ENCODE results near the gene TRPV6. TPM values are rescaled to one million over a fixed set of nuclear protein-coding genes. Genes with fewer than 3 reads are reported as not detected.

The TRPV6 gene
- total RNA-seq, 1 donor from 2014 or later: 0.38 TPM

GRCh38 chr7:142908290-142908689 is 22.7 kb upstream of the TRPV6 start:
- no peaks in the 10 kb centered on the region for H3K36me3 ChIP-seq
- H3K27ac ChIP-seq: no peak overlapping the region
- TF ChIP-seq, protein P1, sequence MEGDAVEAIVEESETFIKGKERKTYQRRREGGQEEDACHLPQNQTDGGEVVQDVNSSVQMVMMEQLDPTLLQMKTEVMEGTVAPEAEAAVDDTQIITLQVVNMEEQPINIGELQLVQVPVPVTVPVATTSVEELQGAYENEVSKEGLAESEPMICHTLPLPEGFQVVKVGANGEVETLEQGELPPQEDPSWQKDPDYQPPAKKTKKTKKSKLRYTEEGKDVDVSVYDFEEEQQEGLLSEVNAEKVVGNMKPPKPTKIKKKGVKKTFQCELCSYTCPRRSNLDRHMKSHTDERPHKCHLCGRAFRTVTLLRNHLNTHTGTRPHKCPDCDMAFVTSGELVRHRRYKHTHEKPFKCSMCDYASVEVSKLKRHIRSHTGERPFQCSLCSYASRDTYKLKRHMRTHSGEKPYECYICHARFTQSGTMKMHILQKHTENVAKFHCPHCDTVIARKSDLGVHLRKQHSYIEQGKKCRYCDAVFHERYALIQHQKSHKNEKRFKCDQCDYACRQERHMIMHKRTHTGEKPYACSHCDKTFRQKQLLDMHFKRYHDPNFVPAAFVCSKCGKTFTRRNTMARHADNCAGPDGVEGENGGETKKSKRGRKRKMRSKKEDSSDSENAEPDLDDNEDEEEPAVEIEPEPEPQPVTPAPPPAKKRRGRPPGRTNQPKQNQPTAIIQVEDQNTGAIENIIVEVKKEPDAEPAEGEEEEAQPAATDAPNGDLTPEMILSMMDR (IDR thresholded peaks at IDR 0.05): no peak
- DNase-seq (no peak), ATAC-seq (no peak)
- H3K27me3 ChIP-seq: no peaks in the 10 kb centered on the region
- no peaks in the 10 kb centered on the region for H3K4me1 ChIP-seq
- intact Hi-C loops (cut with DNase I): no loop called here
- H3K9me3 ChIP-seq: no peaks in the 10 kb centered on the region
- no peak overlapping the region for H3K4me3 ChIP-seq

- no peaks in the 10 kb centered on the region for H3K9me3 ChIP-seq
- H3K4me3 ChIP-seq: no peak overlapping the region
- no peaks in the 10 kb centered on the region for H3K27me3 ChIP-seq
- ATAC-seq (no peak), DNase-seq (no peak)
- H3K27ac ChIP-seq: no peak overlapping the region
- H3K4me1 ChIP-seq: no peaks in the 10 kb centered on the region
- H3K36me3 ChIP-seq: no peaks in the 10 kb centered on the region
- intact Hi-C loops (cut with DNase I): no loop called here
- TF ChIP-seq, protein P1 (IDR thresholded peaks at IDR 0.05): no peak
These were observed 21.1 kb upstream of the TRPV6 start for GRCh38 chr7:142906643-142907042.

- no peaks in the 10 kb centered on the region for H3K4me1 ChIP-seq
- no peaks in the 10 kb centered on the region for H3K9me3 ChIP-seq
- H3K27ac ChIP-seq: no peak overlapping the region
- TF ChIP-seq, protein P1 (IDR thresholded peaks at IDR 0.05): no peak
- H3K27me3 ChIP-seq: no peaks in the 10 kb centered on the region
- intact Hi-C loops (cut with DNase I): no loop called here
- ATAC-seq (no peak), DNase-seq (no peak)
- no peaks in the 10 kb centered on the region for H3K36me3 ChIP-seq
- H3K4me3 ChIP-seq: no peak overlapping the region
These were observed 20.2 kb upstream of the TRPV6 start for GRCh38 chr7:142905759-142906158.

DNA sequence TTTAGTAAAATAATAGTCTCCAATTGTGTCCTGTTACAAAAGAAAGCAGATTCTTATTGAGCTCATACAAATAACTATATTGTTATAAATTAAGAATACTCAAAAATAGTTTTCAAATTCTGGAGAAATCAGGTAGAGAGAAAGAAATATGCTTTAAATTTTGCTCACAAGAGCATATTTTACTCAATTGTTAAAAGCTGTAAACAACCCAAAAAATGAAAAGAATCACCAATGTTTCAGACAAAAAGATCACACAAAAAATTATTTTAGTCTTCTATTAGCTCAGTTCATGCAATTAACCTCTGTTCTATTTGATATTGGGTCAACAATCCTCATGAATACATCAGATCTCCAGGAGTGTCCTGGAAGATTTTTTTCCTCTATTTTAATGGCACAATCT is 18.6 kb upstream of the TRPV6 start:
- no peaks in the 10 kb centered on the region for H3K9me3 ChIP-seq
- H3K27me3 ChIP-seq: no peaks in the 10 kb centered on the region
- ATAC-seq: no peak
- TF ChIP-seq, protein P1 (IDR thresholded peaks at IDR 0.05): no peak
- H3K27ac ChIP-seq: no peak overlapping the region
- H3K4me3 ChIP-seq: no peak overlapping the region
- H3K4me1 ChIP-seq: no peaks in the 10 kb centered on the region
- intact Hi-C loops (cut with DNase I): no loop called here
- H3K36me3 ChIP-seq: no peaks in the 10 kb centered on the region
- DNase-seq: no peak

GRCh38 chr7:142901426-142902259 is 16.1 kb upstream of the TRPV6 start:
- ATAC-seq (no peak), DNase-seq (no peak)
- Histone ChIP-seq H3K9me3 (no peaks in the 10 kb centered on the region), H3K27me3 (no peaks in the 10 kb centered on the region), H3K36me3 (no peaks in the 10 kb centered on the region), H3K4me1 (no peaks in the 10 kb centered on the region), H3K27ac (no peak overlapping the region), H3K4me3 (no peak overlapping the region)
- intact Hi-C loops (cut with DNase I): no loop called here
- TF ChIP-seq, protein P1 (IDR thresholded peaks at IDR 0.05): no peak

All from upper lobe of right lung (tissue), 1 donor.